Gastrocnemius medialis (tissue), 4 donors: ENCODE data around the gene UBR3.
"Not testable (repeated sequence)": the region's sequence is repeated elsewhere in the genome, so short reads cannot be mapped to it uniquely, and the experiment has no call there.

Experiments used
- POLR2A ChIP-seq, 2 donors: fragments of 450-650 bp; IDR thresholded peaks; one replicate each; pipeline ENCODE4 v1.6.1; 2017; ENCODE audit warnings: antibody characterized with exemption in 2 of 2, mild to moderate bottlenecking in 2 of 2, moderate library complexity in 2 of 2
- TF ChIP-seq, protein P1 (sequence below), 5 experiments: fragments of 450-650 bp in 3 of 5; fragments of 200-600 bp in 2 of 5; sonication (generic) in 2 of 5; IDR thresholded peaks in 4 of 5; conservative IDR thresholded peaks in 1 of 5; 1 replicate in 4 of 5; 2 replicates in 1 of 5; pipeline ENCODE4 v1.5.1; 2016 to 2019; ENCODE audit warnings: antibody characterized with exemption in 5 of 5, mild to moderate bottlenecking in 3 of 5, moderate library complexity in 3 of 5

DNA sequence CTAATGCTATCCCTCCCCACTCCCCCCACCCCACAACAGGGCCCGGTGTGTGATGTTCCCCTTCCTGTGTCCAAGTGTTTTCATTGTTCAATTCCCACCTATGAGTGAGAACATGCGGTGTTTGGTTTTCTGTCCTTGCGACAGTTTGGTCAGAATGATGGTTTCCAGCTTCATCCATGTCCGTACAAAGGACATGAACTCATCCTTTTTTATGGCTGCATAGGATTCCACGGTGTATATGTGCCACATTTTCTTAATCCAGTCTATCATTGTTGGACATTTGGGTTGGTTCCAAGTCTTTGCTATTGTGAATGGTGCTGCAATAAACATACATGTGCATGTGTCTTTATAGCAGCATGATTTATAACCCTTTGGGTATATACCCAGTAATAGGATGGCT lies 109.4 kb downstream of the UBR3 start:
- TF ChIP-seq, protein P1, sequence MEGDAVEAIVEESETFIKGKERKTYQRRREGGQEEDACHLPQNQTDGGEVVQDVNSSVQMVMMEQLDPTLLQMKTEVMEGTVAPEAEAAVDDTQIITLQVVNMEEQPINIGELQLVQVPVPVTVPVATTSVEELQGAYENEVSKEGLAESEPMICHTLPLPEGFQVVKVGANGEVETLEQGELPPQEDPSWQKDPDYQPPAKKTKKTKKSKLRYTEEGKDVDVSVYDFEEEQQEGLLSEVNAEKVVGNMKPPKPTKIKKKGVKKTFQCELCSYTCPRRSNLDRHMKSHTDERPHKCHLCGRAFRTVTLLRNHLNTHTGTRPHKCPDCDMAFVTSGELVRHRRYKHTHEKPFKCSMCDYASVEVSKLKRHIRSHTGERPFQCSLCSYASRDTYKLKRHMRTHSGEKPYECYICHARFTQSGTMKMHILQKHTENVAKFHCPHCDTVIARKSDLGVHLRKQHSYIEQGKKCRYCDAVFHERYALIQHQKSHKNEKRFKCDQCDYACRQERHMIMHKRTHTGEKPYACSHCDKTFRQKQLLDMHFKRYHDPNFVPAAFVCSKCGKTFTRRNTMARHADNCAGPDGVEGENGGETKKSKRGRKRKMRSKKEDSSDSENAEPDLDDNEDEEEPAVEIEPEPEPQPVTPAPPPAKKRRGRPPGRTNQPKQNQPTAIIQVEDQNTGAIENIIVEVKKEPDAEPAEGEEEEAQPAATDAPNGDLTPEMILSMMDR (IDR thresholded peaks at IDR 0.05 in 4 of 5, conservative IDR thresholded peaks at IDR 0.05 in 1 of 5): not testable (repeated sequence)
- TF ChIP-seq POLR2A (IDR thresholded peaks at IDR 0.05): not testable (repeated sequence)
